ENCODE measurements around the gene GABRG3. TPM values are rescaled to one million over a fixed set of nuclear protein-coding genes. Genes with fewer than 3 reads are reported as not detected.

GABRG3 gene
- total RNA-seq, 1 experiment from 2014 or later: 0.15 TPM

DNA sequence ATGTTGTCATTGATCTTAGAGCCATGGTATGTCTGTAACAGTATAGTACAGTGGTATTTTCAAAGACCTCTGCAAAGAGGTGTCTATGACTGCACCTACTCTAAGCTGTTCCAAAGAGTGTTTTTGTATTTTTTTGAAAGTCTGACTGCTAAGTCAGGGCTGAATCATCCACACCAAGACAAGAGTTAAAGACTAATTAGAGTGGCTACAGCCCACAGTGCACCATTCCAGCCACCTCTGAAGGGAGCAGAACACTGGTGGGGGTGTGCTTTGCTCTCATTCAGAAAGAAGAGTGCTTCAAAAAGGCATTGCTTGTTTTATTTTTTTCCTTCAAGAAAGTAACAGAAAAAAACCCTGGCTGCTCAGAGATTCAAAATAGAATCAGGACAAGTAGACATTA, 301.4 kb downstream of the GABRG3 start:
- Histone ChIP-seq H3K4me2 (ENCODE audit: insufficient read depth, insufficient read length, low read length) (no peak overlapping the region), H2BK15ac (ENCODE audit: low read depth, low read length) (no peak overlapping the region)

More for the DNA sequence above, 301.4 kb downstream of the GABRG3 start:
- Histone ChIP-seq H2AK5ac (ENCODE audit: insufficient read length, low read length) (no peak overlapping the region), H3K9ac (ENCODE audit: extremely low read depth, insufficient read length, low read length) (no peak overlapping the region), H3K27me3 (ENCODE audit: insufficient read depth, low read length) (no peaks in the 10 kb centered on the region), H4K5ac (ENCODE audit: insufficient read length, low read depth, low read length) (no peak overlapping the region), H2AFZ (ENCODE audit: low read length) (no peak overlapping the region), H3K27ac (ENCODE audit: insufficient read length, low read depth, low read length) (no peak overlapping the region), H3K4me1 (ENCODE audit: insufficient read depth, low read length) (peaks cover 7% of the 10 kb centered on the region; the same call in 1 of the 2 replicates), H2BK20ac (ENCODE audit: low read depth, low read length, poor library complexity, severe bottlenecking) (no peak overlapping the region), H4K91ac (ENCODE audit: insufficient read length, low read depth, low read length) (no peak overlapping the region), H4K20me1 (ENCODE audit: control insufficient read depth, insufficient read depth, insufficient read length) (no peaks in the 10 kb centered on the region), H3T11ph (ENCODE audit: low read length) (no peak overlapping the region), H3K79me1 (ENCODE audit: insufficient read depth, low read depth, low read length, poor library complexity, severe bottlenecking) (no peaks in the 10 kb centered on the region), H3K14ac (ENCODE audit: insufficient read depth, low read length) (no peak overlapping the region), H3K23ac (ENCODE audit: insufficient read length, low read depth, low read length) (no peak overlapping the region), H3K79me2 (ENCODE audit: insufficient read depth, low read length) (no peaks in the 10 kb centered on the region), H3K23me2 (ENCODE audit: insufficient read length, low read depth, low read length, poor library complexity, severe bottlenecking) (no peaks in the 10 kb centered on the region), H2BK120ac (ENCODE audit: low read depth, low read length, poor library complexity, severe bottlenecking) (no peak overlapping the region), H4K8ac (replicated peaks; ENCODE audit: insufficient read length, low read depth, low read length) (no peak overlapping the region), H3K56ac (ENCODE audit: insufficient read length, low read depth, low read length) (no peak overlapping the region), H2BK12ac (ENCODE audit: insufficient read length, low read depth, low read length) (no peak overlapping the region), H3K18ac (ENCODE audit: insufficient read length, low read depth, low read length) (no peak overlapping the region), H3K4ac (ENCODE audit: low read depth, low read length) (no peak overlapping the region), H3K9me3 (ENCODE audit: control insufficient read depth, low read depth, low read length) (no peaks in the 10 kb centered on the region), H2BK5ac (ENCODE audit: insufficient read length, low read length) (no peak overlapping the region)
- Mint-ChIP-seq H3K27me3 (ENCODE audit: low read depth) (no peaks in the 10 kb centered on the region), H3K9me3 (peaks cover 0 to under 1% of the 10 kb centered on the region in 2 experiments; a peak in 2 of 5 replicates), H3K36me3 (ENCODE audit: insufficient read depth in 1 of 3, low read depth in 3 of 3) (no peaks in the 10 kb centered on the region; a peak in 1 of 7 replicates), H3K4me1 (peaks cover 16 to 19% of the 10 kb centered on the region in 2 experiments), H3K4me3 (no peak overlapping the region), H3K27ac (no peak overlapping the region)
- TF ChIP-seq CTCF (conservative IDR thresholded peaks at IDR 0.05): no peak
- no peak for DNase-seq
